A549 treated with ZK216348 at 1 μM for 4 hours (cell line): ENCODE measurements around the gene UBE3B. TPM values are rescaled to one million over a fixed set of nuclear protein-coding genes. Genes with fewer than 3 reads are reported as not detected.

Experiments
- total RNA-seq: library from RNA; stranded (reverse); fragments of 200-300 nt; extraction: Qiagen RNA extraction; gene quantifications from 5 replicates; pipeline ENCODE4 v1.2.3, GENCODE V29; 2022; ENCODE audit warnings: low read depth

UBE3B gene, protein sequence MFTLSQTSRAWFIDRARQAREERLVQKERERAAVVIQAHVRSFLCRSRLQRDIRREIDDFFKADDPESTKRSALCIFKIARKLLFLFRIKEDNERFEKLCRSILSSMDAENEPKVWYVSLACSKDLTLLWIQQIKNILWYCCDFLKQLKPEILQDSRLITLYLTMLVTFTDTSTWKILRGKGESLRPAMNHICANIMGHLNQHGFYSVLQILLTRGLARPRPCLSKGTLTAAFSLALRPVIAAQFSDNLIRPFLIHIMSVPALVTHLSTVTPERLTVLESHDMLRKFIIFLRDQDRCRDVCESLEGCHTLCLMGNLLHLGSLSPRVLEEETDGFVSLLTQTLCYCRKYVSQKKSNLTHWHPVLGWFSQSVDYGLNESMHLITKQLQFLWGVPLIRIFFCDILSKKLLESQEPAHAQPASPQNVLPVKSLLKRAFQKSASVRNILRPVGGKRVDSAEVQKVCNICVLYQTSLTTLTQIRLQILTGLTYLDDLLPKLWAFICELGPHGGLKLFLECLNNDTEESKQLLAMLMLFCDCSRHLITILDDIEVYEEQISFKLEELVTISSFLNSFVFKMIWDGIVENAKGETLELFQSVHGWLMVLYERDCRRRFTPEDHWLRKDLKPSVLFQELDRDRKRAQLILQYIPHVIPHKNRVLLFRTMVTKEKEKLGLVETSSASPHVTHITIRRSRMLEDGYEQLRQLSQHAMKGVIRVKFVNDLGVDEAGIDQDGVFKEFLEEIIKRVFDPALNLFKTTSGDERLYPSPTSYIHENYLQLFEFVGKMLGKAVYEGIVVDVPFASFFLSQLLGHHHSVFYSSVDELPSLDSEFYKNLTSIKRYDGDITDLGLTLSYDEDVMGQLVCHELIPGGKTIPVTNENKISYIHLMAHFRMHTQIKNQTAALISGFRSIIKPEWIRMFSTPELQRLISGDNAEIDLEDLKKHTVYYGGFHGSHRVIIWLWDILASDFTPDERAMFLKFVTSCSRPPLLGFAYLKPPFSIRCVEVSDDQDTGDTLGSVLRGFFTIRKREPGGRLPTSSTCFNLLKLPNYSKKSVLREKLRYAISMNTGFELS
- 12.5 to 15.5 TPM (median 15.2 TPM) in 5 replicates for total RNA-seq

GRCh38 chr12:109477185-109477962, at the start of gene UBE3B, which contains the start of gene KCTD10:
Gene UBE3B (plus strand): TSS chr12:109477634. CDS start chr12:109483552, 5,918 bp downstream.
Gene KCTD10 (minus strand): TSS chr12:109477300. CDS start chr12:109477262, 38 bp downstream.

GRCh38 chr12:109573029-109573913, 95.8 kb downstream of the UBE3B start, which contains the start of the genes MMAB and MVK:
Gene MMAB (minus strand): TSS chr12:109573504. CDS start chr12:109573480, 24 bp downstream.
Gene MVK (plus strand): TSS chr12:109573794. CDS start chr12:109574823, 1,029 bp downstream.

Other genes starting within 250 kb of the UBE3B start
- gene FOXN4, start 168.3 kb upstream of the UBE3B start, total RNA-seq, result 0.07 TPM in 1 of 5 replicates, not detected in the others
- not detected in 5 replicates for gene MYO1H, start 129.7 kb upstream of the UBE3B start, total RNA-seq
- 41.8 to 53.6 TPM (median 47.6 TPM) in 5 replicates for gene KCTD10, start 334 bp upstream of the UBE3B start, total RNA-seq
- 24.6 to 29.0 TPM (median 25.3 TPM) in 5 replicates for gene MMAB, start 95.9 kb downstream of the UBE3B start, total RNA-seq
- 6.0 to 10.6 TPM (median 7.3 TPM) in 5 replicates for gene MVK, start 96.2 kb downstream of the UBE3B start, total RNA-seq
- gene FAM222A, start 236.2 kb downstream of the UBE3B start, total RNA-seq, result 3.5 to 6.9 TPM (median 5.2 TPM) in 5 replicates